Breast epithelium (tissue), 3 donors: Measurements from ENCODE around the gene LRRC17.

Source experiments
- CTCF ChIP-seq, 3 donors: fragments of 450-650 bp; IDR thresholded peaks; one replicate each; pipeline ENCODE4 v1.5.1; 2016 to 2017; ENCODE audit warnings: antibody characterized with exemption in 3 of 3, mild to moderate bottlenecking in 3 of 3, moderate library complexity in 3 of 3
- POLR2A ChIP-seq: fragments of 450-650 bp; IDR thresholded peaks from one replicate; pipeline ENCODE4 v1.6.1; 2016; ENCODE audit warnings: antibody characterized with exemption, mild to moderate bottlenecking, moderate library complexity

GRCh38 chr7:102916881-102917280 is 4.1 kb downstream of the LRRC17 start:
- TF ChIP-seq CTCF (IDR thresholded peaks at IDR 0.05) (no peak), POLR2A (no peak)
